HuH-7 (cell line): ENCODE results near the gene CALN1.
"Not testable (repeated sequence)": the region's sequence is repeated elsewhere in the genome, so short reads cannot be mapped to it uniquely, and the experiment has no call there.

ENCODE experiments used
- DNase-seq: peaks from one replicate; pipeline ENCODE4 v3.0.0; 2011; ENCODE audit warnings: low spot score

The CALN1 gene

GRCh38 chr7:71976645-71977044 lies 435.5 kb downstream of the CALN1 start:
- DNase-seq: no peak

GRCh38 chr7:71974611-71975010 lies 437.5 kb downstream of the CALN1 start:
- no peak for DNase-seq

GRCh38 chr7:71972534-71972933 lies 439.6 kb downstream of the CALN1 start:
- DNase-seq: no peak

GRCh38 chr7:71970725-71971124 lies 441.4 kb downstream of the CALN1 start:
- DNase-seq: no peak

GRCh38 chr7:71962636-71963035 lies 449.5 kb downstream of the CALN1 start:
- DNase-seq: no peak

- DNase-seq: no peak
Observed at GRCh38 chr7:71961283-71961682, 450.9 kb downstream of the CALN1 start.

GRCh38 chr7:71942115-71942514 lies 470.0 kb downstream of the CALN1 start:
- DNase-seq: no peak

GRCh38 chr7:71937840-71938371 lies 474.2 kb downstream of the CALN1 start:
- DNase-seq: no peak

GRCh38 chr7:71935674-71936073 lies 476.5 kb downstream of the CALN1 start:
- DNase-seq: no peak

- DNase-seq: no peak
Observed at GRCh38 chr7:71933426-71933825, 478.7 kb downstream of the CALN1 start.

GRCh38 chr7:71925663-71926062 lies 486.5 kb downstream of the CALN1 start:
- peak; percentile 28 for DNase-seq

- DNase-seq: not testable (repeated sequence)
Observed at GRCh38 chr7:71914204-71914603, 497.9 kb downstream of the CALN1 start.

- no peak for DNase-seq
Observed at GRCh38 chr7:71912476-71912875, 499.7 kb downstream of the CALN1 start.

GRCh38 chr7:71911051-71911450 lies 501.1 kb downstream of the CALN1 start:
- DNase-seq: no peak

GRCh38 chr7:71905821-71906220 lies 506.3 kb downstream of the CALN1 start:
- DNase-seq: no peak

GRCh38 chr7:71904484-71904883 lies 507.7 kb downstream of the CALN1 start:
- DNase-seq: no peak

GRCh38 chr7:71900556-71900955 lies 511.6 kb downstream of the CALN1 start:
- DNase-seq: no peak

- no peak for DNase-seq
Observed at GRCh38 chr7:71896535-71896934, 515.6 kb downstream of the CALN1 start.

GRCh38 chr7:71886046-71886445 lies 526.1 kb downstream of the CALN1 start:
- DNase-seq: no peak

GRCh38 chr7:71885487-71885886 lies 526.7 kb downstream of the CALN1 start:
- no peak for DNase-seq

- no peak for DNase-seq
Observed at GRCh38 chr7:71883415-71883814, 528.7 kb downstream of the CALN1 start.

GRCh38 chr7:71871446-71871845 lies 540.7 kb downstream of the CALN1 start:
- peak; percentile 20 for DNase-seq

- DNase-seq: no peak
Observed at GRCh38 chr7:71870812-71871211, 541.3 kb downstream of the CALN1 start.

GRCh38 chr7:71868797-71869196 lies 543.3 kb downstream of the CALN1 start:
- no peak for DNase-seq

- no peak for DNase-seq
Observed at GRCh38 chr7:71867626-71868025, 544.5 kb downstream of the CALN1 start.
